Stimulated activated CD4-positive, alpha-beta T cell treated with anti-CD3 and anti-CD28 coated beads, Interleukin-2, amount 100 ng/mL, for 4 hours (primary cell): ENCODE results near the gene CYP2S1.

Experiments
- DNase-seq: peaks from one replicate; pipeline ENCODE4 v3.0.0-alpha.2; 2020; ENCODE audit warnings: low read depth

Gene CYP2S1

DNA sequence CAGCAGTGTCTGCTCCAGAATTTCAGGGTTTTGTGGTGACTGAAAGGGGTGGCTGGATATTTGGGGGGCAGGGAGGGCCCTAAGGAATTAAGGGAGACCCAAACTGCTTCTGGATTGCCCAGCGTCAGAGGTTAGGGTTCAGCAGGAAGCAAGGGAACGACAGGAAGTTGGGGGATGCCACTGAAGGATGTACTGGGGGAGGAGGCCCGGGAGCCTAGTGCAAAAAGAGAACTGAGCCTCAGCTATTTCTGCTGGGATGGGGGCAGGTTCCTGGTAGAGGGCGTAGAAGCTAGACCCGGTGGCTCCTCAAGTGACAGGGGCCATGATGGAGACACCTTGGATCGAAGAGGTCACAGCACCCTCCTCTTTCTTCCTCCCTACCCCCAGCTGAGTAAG, 1.1 kb downstream of the CYP2S1 start:
- DNase-seq: no peak

DNA sequence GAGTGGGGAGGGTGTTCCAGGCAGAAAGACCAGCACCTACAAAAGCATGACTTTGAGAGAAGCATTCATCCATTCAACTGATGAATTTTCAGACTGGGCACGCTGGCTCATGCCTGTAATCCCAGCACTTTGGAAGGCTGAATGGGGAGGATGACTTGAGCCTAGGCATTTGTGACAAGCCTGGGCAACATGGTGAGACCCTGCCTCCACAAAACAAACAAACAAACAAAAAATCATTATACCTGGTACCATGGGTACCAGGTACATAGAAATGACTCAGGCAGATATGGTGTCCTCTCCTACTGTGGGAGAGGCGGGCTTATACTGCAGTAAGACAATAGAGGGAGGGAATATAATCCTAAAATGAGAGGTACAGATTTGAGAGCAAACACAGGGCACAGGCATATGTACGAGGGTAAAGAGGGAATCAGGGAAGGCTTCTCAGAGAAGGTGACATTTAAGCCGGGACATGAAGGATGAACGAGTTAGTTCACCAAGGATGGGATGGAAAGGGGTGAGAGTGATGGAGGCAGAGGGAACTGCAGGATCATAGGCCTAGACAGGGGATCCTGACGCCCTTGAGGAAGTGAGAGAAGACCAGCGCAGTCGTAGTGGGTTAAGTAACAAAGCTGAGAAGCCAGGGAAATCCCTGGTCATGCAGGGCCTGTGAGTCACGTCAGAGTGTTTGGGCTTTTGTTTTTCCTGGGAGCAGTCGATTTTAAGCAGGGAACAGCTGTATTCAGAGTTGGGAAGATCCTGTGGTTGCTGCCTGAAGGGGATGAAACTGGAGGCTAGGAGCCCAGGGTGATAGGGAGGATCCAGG, 2.9 kb downstream of the CYP2S1 start:
- no peak for DNase-seq

DNA sequence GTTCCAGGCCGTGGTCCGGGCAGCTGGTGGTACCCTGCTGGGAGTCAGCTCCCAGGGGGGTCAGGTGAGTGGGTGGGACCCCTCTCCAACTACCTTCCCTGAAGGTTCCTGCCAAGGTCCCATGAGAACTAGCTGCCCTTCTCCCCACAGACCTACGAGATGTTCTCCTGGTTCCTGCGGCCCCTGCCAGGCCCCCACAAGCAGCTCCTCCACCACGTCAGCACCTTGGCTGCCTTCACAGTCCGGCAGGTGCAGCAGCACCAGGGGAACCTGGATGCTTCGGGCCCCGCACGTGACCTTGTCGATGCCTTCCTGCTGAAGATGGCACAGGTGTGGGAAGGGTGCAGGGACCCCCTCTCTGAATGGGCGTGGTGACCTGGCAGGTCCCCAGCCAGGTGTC, 5.5 kb downstream of the CYP2S1 start:
- no peak for DNase-seq

DNA sequence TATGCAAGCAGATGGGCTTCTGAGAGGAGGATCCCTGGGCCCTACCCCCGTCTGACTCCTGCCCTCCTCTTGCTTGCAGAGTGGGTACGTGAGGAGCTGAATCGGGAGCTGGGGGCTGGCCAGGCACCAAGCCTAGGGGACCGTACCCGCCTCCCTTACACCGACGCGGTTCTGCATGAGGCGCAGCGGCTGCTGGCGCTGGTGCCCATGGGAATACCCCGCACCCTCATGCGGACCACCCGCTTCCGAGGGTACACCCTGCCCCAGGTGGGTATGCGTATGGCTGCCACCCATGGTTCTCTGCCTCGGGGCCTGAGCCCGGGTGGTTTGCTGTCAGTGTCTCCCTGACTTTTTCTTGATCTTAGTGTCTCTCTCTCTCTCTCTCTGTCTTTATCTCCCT, 10.4 kb downstream of the CYP2S1 start:
- no peak for DNase-seq

DNA sequence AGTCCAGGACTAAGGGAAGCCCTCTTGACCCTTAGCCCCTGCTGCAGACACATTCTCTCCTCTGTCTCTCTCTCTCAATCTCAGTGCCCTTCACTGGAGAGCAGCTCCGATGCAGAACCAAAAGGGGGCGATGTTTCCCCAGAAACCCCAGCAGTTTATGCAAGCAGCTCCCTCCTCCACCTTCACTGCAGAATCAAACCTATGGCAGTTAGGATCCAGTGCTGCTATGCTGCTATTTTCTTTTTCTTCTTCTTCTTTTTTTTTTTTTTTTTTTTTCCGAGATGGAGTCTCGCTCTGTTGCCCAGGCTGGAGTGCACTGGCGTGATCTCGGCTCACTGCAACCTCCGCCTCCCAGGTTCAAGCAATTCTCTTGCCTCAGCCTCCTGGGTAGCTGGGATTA, 11.3 kb downstream of the CYP2S1 start:
- peak; percentile 78 for DNase-seq

DNA sequence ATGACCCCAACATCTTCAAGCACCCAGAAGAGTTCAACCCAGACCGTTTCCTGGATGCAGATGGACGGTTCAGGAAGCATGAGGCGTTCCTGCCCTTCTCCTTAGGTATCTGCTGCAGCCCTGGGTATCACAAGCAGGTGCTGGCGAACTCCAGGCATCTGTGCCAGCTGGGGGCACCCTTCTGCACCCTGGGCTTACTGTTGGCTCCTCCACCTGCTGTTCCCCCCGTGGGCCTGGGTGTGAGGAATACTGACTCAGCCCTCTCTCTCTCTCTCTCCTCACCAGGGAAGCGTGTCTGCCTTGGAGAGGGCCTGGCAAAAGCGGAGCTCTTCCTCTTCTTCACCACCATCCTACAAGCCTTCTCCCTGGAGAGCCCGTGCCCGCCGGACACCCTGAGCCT, 13.0 kb downstream of the CYP2S1 start:
- no peak for DNase-seq

DNA sequence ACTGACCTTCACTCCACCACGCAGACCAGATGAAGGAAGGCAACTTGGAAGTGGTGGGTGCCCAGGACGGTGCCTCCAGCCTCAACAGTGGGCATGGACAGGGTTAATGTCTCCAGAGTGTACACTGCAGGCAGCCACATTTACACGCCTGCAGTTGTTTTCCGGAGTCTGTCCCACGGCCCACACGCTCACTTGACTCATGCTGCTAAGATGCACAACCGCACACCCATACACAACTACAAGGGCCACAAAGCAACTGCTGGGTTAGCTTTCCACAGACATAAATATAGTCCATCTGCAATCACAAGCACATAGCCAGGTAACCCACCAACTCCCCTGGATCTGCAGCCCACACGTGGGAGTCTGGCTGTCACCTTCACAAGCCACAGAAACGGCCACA, 13.4 kb downstream of the CYP2S1 start:
- no peak for DNase-seq

DNA sequence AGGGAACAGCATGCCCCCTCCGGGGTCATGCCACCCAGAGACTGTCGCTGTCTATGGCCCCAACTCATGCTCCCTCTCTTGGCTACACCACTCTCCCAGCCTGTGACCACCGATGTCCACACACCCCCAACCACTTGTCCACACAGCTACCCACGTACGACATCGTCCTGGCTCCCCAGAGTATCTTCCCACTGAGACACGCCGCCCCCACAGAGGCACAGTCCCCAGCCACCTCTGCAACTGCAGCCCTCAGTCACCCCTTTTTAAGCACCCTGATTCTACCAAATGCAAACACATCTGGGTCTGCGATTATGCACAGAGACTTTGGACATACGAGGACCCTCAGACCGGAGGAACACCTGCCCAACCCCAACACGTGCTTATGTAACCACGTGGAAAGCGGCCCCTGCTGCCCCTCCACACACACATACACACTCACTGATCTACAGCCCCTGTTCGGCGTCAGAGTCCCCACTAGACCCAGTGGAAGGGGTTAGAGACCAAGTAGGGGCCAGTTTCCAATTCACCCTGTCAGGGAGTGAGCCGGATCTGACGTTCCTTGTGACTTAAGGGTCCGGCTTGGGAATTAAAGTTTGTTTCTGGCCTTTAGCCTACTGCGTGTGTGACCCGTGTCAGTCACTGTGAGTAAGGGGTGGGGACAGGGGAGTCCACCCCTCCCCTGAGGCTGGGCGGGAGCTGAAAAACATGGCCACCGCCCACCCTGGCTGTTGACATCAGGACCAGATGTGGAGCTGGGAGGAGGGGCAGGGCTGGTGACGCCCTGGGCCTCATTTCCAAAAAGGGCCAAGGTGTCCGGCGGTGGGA, 14.1 kb downstream of the CYP2S1 start:
- no peak for DNase-seq

DNA sequence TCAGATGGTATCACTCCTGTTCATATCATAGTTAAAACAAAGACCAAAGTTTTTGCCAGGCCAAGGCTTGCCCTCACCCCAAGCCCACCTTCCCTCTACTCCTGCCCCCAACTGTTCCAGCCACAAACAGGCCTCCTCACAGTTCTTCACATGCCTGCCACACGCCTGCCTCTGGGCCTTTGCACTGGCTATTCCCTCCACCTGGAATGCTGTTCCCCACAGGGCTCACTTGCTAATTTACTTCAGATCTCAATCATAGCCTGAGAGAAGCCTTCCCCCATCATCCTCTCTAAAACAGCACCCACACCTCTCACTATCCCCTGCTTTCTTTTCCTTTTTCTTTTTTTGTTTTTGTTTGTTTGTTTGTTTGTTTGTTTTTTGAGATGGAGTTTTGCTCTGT, 21.1 kb downstream of the CYP2S1 start:
- DNase-seq: no peak

DNA sequence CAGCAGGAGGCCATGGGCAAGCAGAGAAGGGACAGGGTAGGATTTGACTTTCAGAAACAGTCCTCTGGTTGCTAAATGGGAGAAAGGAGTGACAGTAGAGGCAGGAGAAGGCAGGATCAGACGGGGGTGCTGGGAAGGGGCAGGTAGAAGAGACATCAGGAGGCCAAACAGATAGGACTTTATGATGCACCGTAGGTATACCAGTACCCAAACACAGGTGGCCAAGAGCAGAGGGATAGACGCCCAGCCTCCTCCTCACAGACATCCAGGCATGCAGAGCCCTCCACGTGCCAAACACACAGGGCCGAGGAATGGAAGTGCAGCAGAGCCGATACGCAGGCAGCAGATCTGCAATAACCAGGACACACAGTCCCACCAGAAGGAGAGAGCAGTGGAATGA, 24.7 kb downstream of the CYP2S1 start:
- DNase-seq: no peak

DNA sequence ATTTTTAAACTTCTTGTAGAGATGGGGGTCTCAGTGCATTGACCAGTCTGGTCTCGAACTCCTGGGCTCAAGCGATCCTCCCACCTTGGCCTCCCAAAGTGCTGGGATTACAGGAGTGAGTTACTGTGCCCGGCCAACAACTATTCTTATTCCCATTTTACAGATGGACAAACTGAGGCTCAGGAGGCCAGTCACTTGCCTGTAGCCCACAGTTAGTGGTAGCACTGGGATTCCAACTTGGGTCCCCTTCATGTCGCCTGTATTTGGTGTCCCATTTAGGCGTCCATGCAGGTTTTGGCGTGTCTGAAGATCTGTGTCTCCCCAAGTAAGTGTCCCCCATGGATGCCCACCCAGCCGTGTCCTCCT, 25.2 kb downstream of the CYP2S1 start:
- no peak for DNase-seq

DNA sequence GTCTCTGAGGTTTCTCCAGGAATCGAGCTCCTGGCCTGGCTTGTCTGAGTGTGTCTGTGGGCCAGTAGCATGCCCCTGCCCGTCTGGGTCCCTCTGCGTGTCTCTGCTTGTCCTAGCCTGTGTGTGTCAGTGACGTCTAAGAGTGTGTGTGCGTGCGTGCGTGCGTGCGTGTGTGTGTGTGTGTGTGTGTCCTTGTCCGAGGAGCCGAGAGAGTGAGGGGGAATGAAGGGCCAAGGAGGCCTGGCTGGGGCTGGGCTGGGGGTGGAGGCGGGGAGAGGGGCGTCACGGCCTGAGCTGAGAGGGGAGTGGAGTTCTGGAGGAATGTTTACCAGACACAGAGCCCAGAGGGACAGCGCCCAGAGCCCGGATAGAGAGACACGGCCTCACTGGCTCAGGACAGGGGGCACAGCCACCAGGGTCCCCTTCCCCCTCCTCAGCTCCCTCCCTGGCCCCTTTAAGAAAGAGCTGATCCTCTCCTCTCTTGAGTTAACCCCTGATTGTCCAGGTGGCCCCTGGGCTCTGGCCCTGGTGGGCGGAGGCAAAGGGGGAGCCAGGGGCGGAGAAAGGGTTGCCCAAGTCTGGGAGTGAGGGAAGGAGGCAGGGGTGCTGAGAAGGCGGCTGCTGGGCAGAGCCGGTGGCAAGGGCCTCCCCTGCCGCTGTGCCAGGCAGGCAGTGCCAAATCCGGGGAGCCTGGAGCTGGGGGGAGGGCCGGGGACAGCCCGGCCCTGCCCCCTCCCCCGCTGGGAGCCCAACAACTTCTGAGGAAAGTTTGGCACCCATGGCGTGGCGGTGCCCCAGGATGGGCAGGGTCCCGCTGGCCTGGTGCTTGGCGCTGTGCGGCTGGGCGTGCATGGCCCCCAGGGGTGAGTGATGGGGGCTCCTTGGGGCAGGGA, 25.8 kb downstream of the CYP2S1 start, which contains the start of gene AXL:
AXL (plus strand) TSS at position 609 of the 893 bp plus-strand sequence; CDS start at position 779, 170 bp downstream.
- no peak for DNase-seq

DNA sequence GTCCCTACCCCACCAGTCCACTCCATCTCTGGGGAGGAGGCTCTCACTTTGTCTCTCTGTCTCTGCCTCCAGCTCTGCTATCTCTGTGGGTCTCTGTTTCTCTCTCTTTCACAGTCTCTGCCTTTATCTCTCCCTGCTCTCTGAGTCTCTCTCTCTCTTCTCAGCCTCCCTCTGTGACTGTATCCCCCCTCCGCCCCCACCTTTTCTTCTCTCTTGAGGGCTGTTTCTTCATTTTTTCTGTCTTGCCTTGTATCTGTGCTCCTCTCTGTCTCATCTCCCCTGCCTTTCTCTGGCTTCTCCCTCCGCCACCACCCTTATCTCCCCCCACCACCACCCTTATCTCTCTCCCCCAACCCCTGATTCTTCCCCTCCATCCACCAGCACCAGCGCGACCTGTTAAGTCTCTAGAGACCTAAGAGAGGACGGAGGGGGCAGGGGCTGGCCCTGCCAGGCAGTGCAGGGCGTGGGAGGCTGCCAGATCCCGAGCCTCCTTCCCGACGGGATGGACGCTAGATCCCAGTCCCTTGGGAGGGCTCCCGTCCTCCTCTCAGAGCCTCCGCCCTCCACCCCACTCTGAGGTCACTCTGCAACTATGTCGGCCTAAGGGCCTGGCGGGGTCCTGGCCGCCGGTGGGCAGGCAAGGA, 27.0 kb downstream of the CYP2S1 start:
- DNase-seq: no peak

DNA sequence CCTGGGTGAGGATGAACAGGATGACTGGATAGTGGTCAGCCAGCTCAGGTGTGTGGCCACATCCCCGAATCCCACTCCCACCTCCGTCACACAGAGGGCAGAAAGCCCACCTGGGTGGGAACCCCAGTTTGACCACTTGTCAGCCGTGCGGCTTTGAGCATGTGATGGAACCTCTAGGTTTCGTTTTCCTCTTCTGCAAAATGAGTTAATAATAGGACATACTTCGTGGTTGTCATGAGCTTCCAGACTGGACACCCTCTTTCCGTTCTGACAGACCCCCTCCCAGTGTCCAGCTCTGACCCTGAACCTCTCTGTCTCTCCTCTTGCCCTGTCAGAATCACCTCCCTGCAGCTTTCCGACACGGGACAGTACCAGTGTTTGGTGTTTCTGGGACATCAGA, 27.8 kb downstream of the CYP2S1 start:
- DNase-seq: no peak

DNA sequence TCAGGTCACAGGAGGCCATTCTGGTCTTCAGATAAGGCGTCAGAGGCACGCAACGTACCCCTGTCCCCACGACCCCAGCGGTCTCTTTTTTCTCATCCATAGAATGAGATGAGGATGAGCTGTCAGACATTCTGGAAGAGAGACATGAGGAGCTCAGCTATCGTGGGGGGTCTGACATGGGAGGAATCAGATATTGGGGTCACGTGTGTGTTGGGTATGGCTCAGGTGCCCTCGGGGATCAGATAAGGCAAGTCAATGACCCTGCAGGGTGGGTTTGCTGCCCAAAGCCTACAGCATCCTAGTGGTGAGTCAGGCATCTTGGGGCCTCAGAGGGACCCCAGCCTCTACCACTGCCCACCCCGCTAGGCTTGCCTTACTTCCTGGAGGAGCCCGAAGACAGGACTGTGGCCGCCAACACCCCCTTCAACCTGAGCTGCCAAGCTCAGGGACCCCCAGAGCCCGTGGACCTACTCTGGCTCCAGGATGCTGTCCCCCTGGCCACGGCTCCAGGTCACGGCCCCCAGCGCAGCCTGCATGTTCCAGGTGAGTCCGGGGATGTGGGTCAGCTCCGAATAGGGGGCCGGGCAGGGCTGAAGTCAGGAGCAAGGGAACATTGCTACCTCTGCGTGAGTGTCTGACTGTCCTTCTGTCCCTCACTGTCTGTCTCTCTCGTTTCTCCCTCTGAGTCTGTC, 28.6 kb downstream of the CYP2S1 start:
- no peak for DNase-seq

DNA sequence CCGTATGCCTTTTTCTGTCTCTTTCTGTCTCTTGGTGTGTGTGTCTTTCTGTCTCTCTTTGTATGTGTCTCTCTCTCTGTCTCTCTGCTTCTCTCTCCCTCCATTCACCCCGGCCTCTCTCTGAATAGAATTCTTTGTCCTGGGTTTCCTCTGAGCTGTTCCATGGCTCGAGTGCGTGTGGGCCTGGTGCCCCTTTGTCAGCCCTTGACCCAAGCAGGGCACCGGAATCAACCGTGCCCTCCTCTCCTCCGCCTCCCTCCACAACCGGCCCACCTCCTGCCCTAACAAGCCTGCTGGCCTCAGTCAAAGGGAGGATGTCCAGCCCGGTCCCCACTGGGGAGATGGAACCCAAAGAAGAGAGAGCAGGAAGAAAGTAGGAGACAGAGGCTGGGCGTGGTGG, 29.2 kb downstream of the CYP2S1 start:
- no peak for DNase-seq

DNA sequence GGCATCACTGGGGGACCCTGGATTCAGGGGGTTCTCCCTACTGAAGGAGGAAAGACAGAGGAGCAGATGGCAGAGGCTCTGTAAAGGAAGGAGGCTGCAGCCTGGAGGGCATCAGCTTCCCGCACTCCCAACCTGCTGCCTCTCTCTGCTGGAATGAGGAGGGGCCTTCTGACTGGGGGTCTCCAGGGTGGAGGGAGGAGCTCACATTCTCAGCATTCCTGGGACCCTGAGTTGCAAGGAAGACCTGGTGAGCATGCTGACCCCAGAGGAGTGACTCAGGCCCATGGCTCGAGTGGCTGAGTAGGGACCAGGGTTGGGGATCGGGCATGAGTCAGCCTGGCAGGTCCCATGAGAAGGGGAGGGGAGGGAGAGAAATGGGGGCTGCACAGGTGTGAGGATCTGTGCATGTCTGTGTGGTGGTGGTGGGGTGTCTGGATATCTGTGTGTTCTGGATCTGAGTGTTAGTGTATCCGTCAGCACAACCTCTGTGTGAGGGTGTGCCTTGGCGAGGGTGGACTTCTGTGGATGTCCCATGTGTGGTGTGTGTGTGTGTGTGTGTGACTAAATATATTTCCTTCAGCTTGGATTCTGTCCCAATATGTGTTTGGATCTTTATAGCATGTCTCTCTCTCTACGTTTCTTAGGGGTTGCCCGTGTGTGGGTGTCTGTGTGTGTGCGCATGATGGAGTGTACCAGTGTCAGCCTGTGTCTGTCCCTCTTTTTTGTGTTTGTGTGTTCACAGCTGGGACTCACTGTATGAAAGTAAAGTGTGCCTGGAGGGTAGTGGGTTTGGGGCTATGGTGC, 30.6 kb downstream of the CYP2S1 start:
- DNase-seq: no peak

DNA sequence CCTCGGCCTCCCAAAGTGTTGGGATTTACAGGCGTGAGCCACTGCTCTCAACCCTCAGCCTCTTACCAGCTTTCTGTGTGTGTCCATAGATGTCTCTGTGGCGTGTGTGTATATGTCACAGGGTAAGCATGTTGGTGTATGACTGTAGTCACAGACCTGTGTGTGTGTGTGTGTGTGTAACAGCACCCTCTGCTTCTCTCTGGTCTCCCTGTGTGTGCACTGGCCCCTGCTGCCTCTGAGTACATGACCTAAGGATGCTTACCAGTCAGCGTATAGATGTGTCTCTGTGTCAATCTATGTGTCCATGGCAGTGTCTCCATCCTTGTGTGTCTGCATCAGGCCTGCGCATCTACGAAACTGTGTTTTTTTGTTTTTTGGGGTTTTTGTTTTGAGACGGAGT, 31.6 kb downstream of the CYP2S1 start:
- no peak for DNase-seq

DNA sequence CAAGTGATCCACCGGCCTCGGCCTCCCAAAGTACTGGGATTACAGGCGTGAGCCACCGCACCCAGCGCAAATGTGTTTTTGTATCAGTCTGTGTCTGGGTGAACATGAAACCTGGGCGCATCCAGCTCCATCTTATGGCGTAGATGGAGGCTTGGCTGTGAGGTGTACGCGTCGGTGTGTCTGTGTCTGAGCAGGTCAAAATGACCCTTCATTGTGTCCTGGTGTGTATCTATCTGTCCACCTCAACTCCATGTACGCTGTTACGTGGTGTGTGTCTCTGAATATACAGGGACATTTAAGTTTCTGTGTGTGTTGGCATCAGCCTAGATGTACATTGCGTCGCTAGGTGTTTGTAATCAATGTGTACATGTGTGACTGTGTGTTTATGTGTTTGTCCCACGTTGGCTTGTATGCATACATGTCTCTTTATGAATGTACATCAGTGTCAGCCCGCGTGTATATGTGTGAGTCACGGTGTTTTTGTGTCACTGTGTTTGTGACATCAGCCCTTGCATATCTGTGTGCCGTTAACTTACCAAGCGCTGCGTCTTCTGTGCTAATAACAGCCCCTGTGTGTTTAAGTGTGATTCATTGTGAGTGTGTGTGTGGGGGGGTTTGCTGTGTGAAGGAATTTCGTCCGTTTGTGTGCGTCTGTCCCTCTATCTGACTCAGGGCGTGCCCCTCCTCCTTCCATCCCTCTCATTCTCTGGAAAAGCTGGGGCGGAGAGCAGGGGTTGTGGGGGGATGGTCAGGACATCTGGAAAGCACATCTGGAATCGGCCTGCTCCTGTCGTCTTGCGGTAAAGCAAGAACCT, 32.4 kb downstream of the CYP2S1 start:
- DNase-seq: peak; percentile 52
